ENCODE measurements around the gene ZC3H18. TPM values are rescaled to one million over a fixed set of nuclear protein-coding genes. Genes with fewer than 3 reads are reported as not detected.

The ZC3H18 gene
- total RNA-seq, 1 experiment from 2014 or later, result 40.5 TPM

- no TSS peak for BruUV-seq (replicated peaks)
- peak; percentile 26 for DNase-seq (ENCODE audit: unreplicated experiment)
- H3K27me3 Mint-ChIP-seq (ENCODE audit: insufficient read depth, unreplicated experiment), result peaks cover 5% of the 10 kb centered on the region
- peaks cover 34% of the 10 kb centered on the region for H3K36me3 Mint-ChIP-seq (ENCODE audit: insufficient read depth, unreplicated experiment)
- ChIA-PET CTCF (no interaction called here), POLR2A (no interaction called here)
- H3K4me3 Mint-ChIP-seq (ENCODE audit: unreplicated experiment), result peak overlapping the region; percentile 50
- H3K27ac Mint-ChIP-seq (ENCODE audit: low read depth, unreplicated experiment), result no peak overlapping the region
- H3K4me1 Mint-ChIP-seq (ENCODE audit: insufficient read depth, unreplicated experiment), result peaks cover 16% of the 10 kb centered on the region
- intact Hi-C loops (cut with micrococcal nuclease), result no loop called here
- no peaks in the 10 kb centered on the region for H3K9me3 Mint-ChIP-seq (ENCODE audit: unreplicated experiment)
- no peak for TF ChIP-seq CTCF (IDR thresholded peaks at IDR 0.05; ENCODE audit: unreplicated experiment)
These were observed 64.9 kb downstream of the ZC3H18 start for GRCh38 chr16:88634994-88635670.

- Mint-ChIP-seq H3K36me3 (ENCODE audit: insufficient read depth, unreplicated experiment) (peaks cover 33% of the 10 kb centered on the region), H3K4me1 (ENCODE audit: insufficient read depth, unreplicated experiment) (peaks cover 16% of the 10 kb centered on the region), H3K27ac (ENCODE audit: low read depth, unreplicated experiment) (no peak overlapping the region), H3K27me3 (ENCODE audit: insufficient read depth, unreplicated experiment) (peaks cover 11% of the 10 kb centered on the region), H3K4me3 (ENCODE audit: unreplicated experiment) (no peak overlapping the region), H3K9me3 (ENCODE audit: unreplicated experiment) (no peaks in the 10 kb centered on the region)
- no TSS peak for BruUV-seq (replicated peaks)
- ChIA-PET CTCF (no interaction called here), POLR2A (no interaction called here)
- DNase-seq (ENCODE audit: unreplicated experiment), result no peak
- no peak for TF ChIP-seq CTCF (IDR thresholded peaks at IDR 0.05; ENCODE audit: unreplicated experiment)
- intact Hi-C loops (cut with micrococcal nuclease), result no loop called here
These were observed 65.6 kb downstream of the ZC3H18 start for GRCh38 chr16:88635671-88636319.

GRCh38 chr16:88636488-88637265, 66.5 kb downstream of the ZC3H18 start:
- Mint-ChIP-seq H3K27me3 (ENCODE audit: insufficient read depth, unreplicated experiment) (peaks cover 11% of the 10 kb centered on the region), H3K9me3 (ENCODE audit: unreplicated experiment) (no peaks in the 10 kb centered on the region), H3K27ac (ENCODE audit: low read depth, unreplicated experiment) (no peak overlapping the region), H3K36me3 (ENCODE audit: insufficient read depth, unreplicated experiment) (peaks cover 24% of the 10 kb centered on the region), H3K4me3 (ENCODE audit: unreplicated experiment) (no peak overlapping the region), H3K4me1 (ENCODE audit: insufficient read depth, unreplicated experiment) (peaks cover 16% of the 10 kb centered on the region)
- ChIA-PET CTCF (no interaction called here), POLR2A (interaction anchor here (0.6 kb wide), 1 partner anchor 210 kb away, joined by 3 read pairs; no protein-coding TSS in a partner anchor)
- no peak for TF ChIP-seq CTCF (IDR thresholded peaks at IDR 0.05; ENCODE audit: unreplicated experiment)
- BruUV-seq (replicated peaks), result no TSS peak
- intact Hi-C loops (cut with micrococcal nuclease), result no loop called here
- no peak for DNase-seq (ENCODE audit: unreplicated experiment)

Measured in MCF 10A (cell line).